Testis (tissue), 3 donors: ENCODE measurements around the gene PTPN3. TPM values are rescaled to one million over a fixed set of nuclear protein-coding genes. Genes with fewer than 3 reads are reported as not detected.

Experiments
- DNase-seq: peaks from one replicate; pipeline ENCODE4 v3.0.0-alpha.2; 2019
- H3K27ac ChIP-seq, 2 donors: fragments of 200-600 bp; sonication (generic); one replicate each; pipeline ENCODE4 v1.5.1; 2019
- H3K27me3 ChIP-seq: fragments of 200-600 bp; sonication (generic); one replicate; pipeline ENCODE4 v1.5.1; 2019
- H3K36me3 ChIP-seq: fragments of 200-600 bp; sonication (generic); one replicate; pipeline ENCODE4 v1.5.1; 2017; ENCODE audit warnings: low read depth; ENCODE audit errors: missing control alignments
- H3K4me1 ChIP-seq: fragments of 200-600 bp; sonication (generic); one replicate; pipeline ENCODE4 v1.5.1; 2019
- H3K4me3 ChIP-seq, 2 donors: fragments of 200-600 bp; sonication (generic); one replicate each; pipeline ENCODE4 v1.5.1; 2017 to 2019
- H3K9me3 ChIP-seq: fragments of 200-600 bp; sonication (generic); one replicate; pipeline ENCODE4 v1.5.1; 2017
- POLR2A ChIP-seq: fragments of 450-650 bp; IDR thresholded peaks from one replicate; pipeline ENCODE4 v1.6.1; 2017; ENCODE audit warnings: antibody characterized with exemption, mild to moderate bottlenecking, moderate library complexity
- WGBS, 2 donors: methylation state at CpG; one replicate each; pipeline ENCODE4 v1.1.5; 2018; 5-methylcytosine and 5-hydroxymethylcytosine counted together
- intact Hi-C: fragments of 100-400 bp; cut with DNase I; formaldehyde crosslinking; loops from one replicate; pipeline ENCODE4 v1.15.1; 2023; ENCODE audit warnings: low total_unique reads
- polyA plus RNA-seq: library from polyadenylated mRNA; stranded (reverse); fragments of 350-450 nt; fragmentation: Illumina TruSeq; extraction: RNeasy Lipid Tissue Mini Kit (QIAGEN cat#74804); gene quantifications from one replicate; pipeline ENCODE4 v1.2.3, GENCODE V29; 2014; ENCODE audit warnings: low read depth, low replicate concordance; ENCODE audit not compliant: insufficient read depth
- total RNA-seq, 2 donors: library from RNA; depleted of rRNA; stranded (reverse); fragments of >200 nt; gene quantifications; one replicate each; pipeline ENCODE4 v1.2.3, GENCODE V29; 2016
- TF ChIP-seq, protein P1 (sequence below), 3 experiments: fragments of 450-650 bp in 2 of 3; fragments of 200-600 bp in 1 of 3; sonication (generic) in 1 of 3; IDR thresholded peaks; one replicate each; pipeline ENCODE4 v1.5.1; 2016 to 2019; ENCODE audit warnings: antibody characterized with exemption in 3 of 3, mild to moderate bottlenecking in 2 of 3, moderate library complexity in 1 of 3

PTPN3 gene
- total and polyA plus RNA-seq, 3 donors from 2014 or later, result 6.6 to 8.1 (median 7.0) TPM

DNA sequence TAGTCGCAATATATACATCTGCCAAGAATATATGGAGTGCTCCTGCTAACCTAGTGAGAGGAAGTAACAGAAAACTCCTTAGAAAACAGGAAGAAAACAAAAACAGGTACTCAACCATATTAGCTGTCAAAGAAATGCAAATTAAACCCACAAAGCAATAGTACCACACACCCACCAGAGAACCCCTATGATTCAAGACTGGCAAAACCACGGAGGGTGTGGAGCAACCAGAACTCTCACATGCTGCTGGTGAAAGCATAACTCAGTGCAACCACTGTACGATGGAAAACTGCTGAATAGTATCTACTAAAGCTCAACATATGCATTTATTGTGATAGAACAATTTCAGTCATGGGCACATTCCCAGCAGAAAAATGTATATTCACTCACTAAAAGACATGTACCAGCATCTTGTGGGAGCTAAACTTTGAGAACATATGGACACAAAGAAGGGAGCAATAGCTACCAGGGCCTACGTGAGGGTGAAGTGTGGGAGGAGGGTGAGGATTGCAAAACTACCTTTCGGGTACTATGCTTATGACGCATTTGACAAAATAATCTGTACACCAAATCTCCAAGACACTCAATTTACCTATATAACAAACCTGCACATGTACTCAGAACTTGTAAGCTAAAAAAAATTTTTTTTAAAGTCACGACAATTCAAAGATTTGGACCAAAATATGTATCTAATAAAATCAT, 34.0 kb downstream of the PTPN3 start:
- TF ChIP-seq, protein P1, sequence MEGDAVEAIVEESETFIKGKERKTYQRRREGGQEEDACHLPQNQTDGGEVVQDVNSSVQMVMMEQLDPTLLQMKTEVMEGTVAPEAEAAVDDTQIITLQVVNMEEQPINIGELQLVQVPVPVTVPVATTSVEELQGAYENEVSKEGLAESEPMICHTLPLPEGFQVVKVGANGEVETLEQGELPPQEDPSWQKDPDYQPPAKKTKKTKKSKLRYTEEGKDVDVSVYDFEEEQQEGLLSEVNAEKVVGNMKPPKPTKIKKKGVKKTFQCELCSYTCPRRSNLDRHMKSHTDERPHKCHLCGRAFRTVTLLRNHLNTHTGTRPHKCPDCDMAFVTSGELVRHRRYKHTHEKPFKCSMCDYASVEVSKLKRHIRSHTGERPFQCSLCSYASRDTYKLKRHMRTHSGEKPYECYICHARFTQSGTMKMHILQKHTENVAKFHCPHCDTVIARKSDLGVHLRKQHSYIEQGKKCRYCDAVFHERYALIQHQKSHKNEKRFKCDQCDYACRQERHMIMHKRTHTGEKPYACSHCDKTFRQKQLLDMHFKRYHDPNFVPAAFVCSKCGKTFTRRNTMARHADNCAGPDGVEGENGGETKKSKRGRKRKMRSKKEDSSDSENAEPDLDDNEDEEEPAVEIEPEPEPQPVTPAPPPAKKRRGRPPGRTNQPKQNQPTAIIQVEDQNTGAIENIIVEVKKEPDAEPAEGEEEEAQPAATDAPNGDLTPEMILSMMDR (IDR thresholded peaks at IDR 0.05), result no peak
- no peak for TF ChIP-seq POLR2A
- DNase-seq, result no peak
- H3K4me1 ChIP-seq, result no peaks in the 10 kb centered on the region
- H3K27me3 ChIP-seq, result no peaks in the 10 kb centered on the region
- WGBS, 2 donors, result 92 to 93% methylated on average over 7 of the region's 7 CpGs
- no peak overlapping the region for H3K4me3 ChIP-seq
- no peaks in the 10 kb centered on the region for H3K36me3 ChIP-seq
- no peaks in the 10 kb centered on the region for H3K9me3 ChIP-seq
- no peak overlapping the region for H3K27ac ChIP-seq
- intact Hi-C loops, result no loop called here

DNA sequence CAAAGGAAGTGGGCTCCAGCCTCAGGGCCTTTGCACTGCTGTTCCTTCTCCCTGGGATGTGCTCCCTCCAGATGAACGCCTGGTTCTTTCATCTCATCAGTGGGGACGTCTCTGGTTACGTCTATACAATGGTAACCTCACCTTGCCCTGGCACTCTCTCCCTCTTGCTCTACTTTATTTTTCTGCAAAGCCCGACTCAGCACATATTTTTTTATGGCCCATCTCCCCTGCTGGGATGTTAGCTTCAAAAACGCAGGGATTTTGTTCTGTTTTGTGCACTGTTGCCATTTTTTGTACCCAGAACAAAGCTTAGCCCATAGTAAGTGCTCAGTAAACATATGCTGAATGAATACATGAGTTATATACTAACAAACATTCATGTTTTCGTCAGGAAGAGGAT, 37.5 kb downstream of the PTPN3 start:
- 90 to 91% methylated on average over 6 of the region's 6 CpGs for whole genome bisulfite sequencing, 2 donors
- Histone ChIP-seq H3K36me3 (no peaks in the 10 kb centered on the region), H3K27ac (no peak overlapping the region), H3K9me3 (no peaks in the 10 kb centered on the region), H3K27me3 (no peaks in the 10 kb centered on the region), H3K4me1 (no peaks in the 10 kb centered on the region), H3K4me3 (no peak overlapping the region)
- intact Hi-C loops, result no loop called here
- DNase-seq, result no peak
- TF ChIP-seq, protein P1 (IDR thresholded peaks at IDR 0.05), result no peak
- no peak for TF ChIP-seq POLR2A

DNA sequence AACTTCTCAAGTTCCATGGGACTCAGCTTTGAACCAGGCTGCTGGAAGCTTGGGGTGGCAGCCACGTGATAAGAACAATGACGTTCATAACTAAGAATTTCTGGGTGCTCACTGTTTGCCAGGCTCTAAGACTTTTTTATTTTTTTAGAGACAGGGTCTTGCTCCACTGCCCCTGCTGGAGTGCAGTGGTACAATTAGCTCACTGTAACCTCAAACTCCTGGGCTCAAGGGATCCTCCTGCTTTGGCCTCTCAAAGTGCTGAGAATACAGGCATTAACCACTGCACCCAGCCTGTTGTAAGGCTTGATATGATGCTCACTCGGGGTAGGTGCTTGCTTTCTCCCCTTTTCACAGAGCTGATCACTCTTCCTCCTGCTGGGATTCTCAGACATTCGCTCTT, 38.7 kb downstream of the PTPN3 start:
- no peak for DNase-seq
- H3K4me1 ChIP-seq, result no peaks in the 10 kb centered on the region
- H3K27me3 ChIP-seq, result no peaks in the 10 kb centered on the region
- no peak overlapping the region for H3K27ac ChIP-seq
- no peaks in the 10 kb centered on the region for H3K36me3 ChIP-seq
- 81 to 87% methylated on average over 4 of the region's 4 CpGs for WGBS, 2 donors
- TF ChIP-seq, protein P1 (IDR thresholded peaks at IDR 0.05), result no peak
- no peak for TF ChIP-seq POLR2A
- intact Hi-C loops, result no loop called here
- no peak overlapping the region for H3K4me3 ChIP-seq
- H3K9me3 ChIP-seq, result no peaks in the 10 kb centered on the region

DNA sequence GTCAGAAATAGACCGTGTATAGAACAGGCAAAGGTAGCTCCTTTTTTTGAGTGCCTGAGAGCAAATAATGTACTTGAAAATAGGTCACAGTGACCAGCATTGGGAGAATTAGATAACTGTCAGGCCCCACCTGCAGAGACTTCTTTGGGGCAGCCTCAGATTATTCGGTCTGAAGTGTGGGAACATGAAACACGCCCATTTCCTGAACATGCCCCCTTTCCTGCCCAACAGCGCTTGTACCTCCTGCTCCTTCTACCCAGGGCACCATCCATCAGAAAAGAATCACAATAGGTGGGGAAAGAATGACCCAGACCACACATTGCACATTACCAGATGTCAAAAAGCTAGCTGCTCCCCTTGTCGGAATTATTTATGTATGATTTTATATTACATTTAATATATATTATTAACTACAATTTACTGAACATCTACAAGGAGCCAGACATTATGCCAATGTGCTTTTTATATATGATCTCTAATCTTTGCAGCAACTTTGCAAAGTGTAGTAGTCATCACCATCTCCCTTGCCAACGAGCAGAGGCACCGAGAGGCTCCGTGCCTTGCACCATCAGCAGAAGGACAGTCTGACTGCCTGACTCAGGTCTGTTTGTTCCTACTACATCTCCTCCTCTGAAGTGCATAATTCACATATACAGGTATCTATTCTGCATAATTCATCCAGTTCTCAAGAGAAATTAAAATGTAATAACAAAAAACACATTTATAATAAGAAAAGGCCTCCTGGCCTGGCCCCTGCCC, 39.5 kb downstream of the PTPN3 start:
- no peak overlapping the region for H3K4me3 ChIP-seq
- 72 to 79% methylated on average over 8 of the region's 8 CpGs for WGBS, 2 donors
- H3K9me3 ChIP-seq, result no peaks in the 10 kb centered on the region
- H3K4me1 ChIP-seq, result no peaks in the 10 kb centered on the region
- TF ChIP-seq POLR2A, result no peak
- TF ChIP-seq, protein P1 (IDR thresholded peaks at IDR 0.05), result no peak
- intact Hi-C loops, result no loop called here
- DNase-seq, result no peak
- no peak overlapping the region for H3K27ac ChIP-seq
- no peaks in the 10 kb centered on the region for H3K27me3 ChIP-seq
- no peaks in the 10 kb centered on the region for H3K36me3 ChIP-seq
